GM10266 (cell line): ENCODE data around the gene SDCBP2.

ENCODE experiments used
- DNase-seq: peaks from one replicate; pipeline ENCODE4 v3.0.0; 2012; ENCODE audit errors: extremely low spot score
- TF ChIP-seq, protein P1 (sequence below): IDR thresholded peaks from 2 replicates; pipeline ENCODE4 v1.5.1; 2012; ENCODE audit warnings: mild to moderate bottlenecking, low read depth; ENCODE audit not compliant: control insufficient read depth, insufficient read depth; ENCODE audit errors: missing control alignments

SDCBP2 gene

DNA sequence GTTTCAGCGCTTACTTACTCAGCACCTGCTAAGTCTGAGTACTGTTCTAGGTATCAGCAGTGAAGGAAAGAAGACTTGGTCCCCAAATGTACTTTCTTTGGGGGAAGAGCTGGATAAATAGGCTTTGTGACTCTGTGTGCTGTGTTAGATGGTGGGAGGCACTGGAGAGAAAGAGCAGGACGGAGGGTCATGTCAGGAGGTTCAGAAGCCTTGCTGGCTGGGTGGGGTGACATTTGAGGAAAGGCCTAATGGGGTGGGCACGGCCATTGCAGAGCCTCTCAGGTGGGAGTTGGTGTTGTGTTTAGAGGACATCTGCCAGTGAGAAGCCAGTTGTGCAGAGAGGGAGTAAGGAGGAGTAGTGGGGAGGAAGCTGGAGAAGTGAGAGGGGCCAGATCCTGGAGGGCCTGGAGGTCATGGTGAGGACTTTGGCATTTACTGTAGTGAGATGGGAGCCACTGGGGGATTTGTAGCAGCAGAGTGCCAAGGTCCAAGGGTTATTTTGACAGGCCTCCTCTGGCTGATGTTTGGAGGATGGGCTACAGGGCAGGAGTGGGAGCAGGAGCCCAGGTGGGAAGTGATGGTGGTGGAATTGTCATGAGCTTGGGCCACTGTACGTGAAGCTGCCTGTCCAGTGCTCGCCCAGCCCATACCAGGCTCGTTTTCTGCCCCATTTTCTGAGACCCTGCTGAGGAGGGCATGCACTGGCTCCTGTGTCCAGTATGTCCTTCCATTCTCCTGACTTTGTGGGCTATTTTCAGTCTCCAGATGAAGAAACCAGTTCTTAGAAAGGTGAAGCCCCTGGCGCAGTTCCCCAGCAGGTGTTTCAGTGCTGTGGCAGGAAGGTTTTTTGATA is 886 bp downstream of the SDCBP2 start:
- TF ChIP-seq, protein P1, sequence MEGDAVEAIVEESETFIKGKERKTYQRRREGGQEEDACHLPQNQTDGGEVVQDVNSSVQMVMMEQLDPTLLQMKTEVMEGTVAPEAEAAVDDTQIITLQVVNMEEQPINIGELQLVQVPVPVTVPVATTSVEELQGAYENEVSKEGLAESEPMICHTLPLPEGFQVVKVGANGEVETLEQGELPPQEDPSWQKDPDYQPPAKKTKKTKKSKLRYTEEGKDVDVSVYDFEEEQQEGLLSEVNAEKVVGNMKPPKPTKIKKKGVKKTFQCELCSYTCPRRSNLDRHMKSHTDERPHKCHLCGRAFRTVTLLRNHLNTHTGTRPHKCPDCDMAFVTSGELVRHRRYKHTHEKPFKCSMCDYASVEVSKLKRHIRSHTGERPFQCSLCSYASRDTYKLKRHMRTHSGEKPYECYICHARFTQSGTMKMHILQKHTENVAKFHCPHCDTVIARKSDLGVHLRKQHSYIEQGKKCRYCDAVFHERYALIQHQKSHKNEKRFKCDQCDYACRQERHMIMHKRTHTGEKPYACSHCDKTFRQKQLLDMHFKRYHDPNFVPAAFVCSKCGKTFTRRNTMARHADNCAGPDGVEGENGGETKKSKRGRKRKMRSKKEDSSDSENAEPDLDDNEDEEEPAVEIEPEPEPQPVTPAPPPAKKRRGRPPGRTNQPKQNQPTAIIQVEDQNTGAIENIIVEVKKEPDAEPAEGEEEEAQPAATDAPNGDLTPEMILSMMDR, result no peak

DNA sequence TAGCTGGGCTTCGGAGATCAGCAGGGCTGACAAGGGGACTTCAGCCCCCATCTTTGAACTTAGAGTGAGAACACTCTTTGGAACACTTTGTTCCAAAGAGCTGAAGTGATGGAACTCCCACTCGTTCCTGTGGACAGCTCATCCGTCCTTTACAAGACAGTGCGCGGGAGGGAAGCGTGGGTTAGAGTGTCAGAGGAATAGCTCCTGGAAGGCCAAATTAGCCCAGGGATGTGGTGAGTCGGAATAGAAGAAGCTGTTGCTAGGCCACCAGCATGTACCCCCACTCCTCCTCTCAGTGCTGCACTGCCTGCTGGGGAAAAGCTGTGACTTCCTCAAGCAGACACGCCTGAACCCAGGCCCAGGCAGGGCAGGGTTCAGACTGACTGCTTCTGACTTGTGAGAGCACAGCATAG is 1.7 kb downstream of the SDCBP2 start:
- DNase-seq, result no peak
- TF ChIP-seq, protein P1, result no peak

More for the DNA sequence above, 886 bp downstream of the SDCBP2 start:
- no peak for DNase-seq

DNA sequence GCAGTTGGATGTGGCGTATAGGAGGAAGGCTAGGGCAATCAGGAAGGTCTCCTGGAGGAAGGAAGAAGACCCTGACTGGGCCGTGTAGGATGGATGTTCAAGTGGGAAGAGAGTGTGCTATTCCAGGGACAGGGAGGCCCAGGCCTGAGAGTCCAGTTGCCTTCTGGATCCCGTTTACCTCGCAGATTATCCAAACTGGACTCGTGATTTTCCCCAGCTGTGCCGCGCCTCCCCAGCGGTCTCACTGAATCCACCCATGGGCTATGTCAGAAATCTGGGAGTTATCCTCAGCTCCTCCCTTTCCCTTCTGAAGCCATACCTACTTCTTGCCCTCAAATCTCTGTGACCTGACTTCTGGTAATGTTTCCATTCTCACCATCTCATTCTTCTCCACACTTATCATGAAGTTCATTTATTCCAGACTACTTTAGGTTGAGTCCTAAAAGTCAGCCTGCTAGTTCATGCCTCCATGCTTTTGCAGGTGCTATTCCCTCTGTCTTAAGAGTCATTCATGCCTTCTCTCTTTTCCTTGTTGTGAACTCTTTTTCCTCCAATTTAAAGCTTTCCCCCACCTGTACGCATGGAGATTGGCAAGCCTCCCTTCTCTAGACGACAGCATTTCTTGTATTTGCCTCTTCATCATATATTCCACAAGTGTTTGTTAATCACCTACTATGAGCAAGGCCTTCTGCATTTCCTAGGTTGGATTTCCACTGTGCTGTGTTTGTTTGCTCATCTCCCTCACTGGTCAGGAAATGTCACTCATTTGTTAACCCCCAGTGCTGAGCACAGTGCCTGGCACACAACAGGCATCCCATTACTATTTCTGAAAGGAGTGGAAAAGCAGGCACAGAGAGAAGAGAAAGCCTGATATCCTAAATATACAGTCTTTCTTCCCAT is 2.7 kb downstream of the SDCBP2 start:
- TF ChIP-seq, protein P1, result no peak
- DNase-seq, result no peak

DNA sequence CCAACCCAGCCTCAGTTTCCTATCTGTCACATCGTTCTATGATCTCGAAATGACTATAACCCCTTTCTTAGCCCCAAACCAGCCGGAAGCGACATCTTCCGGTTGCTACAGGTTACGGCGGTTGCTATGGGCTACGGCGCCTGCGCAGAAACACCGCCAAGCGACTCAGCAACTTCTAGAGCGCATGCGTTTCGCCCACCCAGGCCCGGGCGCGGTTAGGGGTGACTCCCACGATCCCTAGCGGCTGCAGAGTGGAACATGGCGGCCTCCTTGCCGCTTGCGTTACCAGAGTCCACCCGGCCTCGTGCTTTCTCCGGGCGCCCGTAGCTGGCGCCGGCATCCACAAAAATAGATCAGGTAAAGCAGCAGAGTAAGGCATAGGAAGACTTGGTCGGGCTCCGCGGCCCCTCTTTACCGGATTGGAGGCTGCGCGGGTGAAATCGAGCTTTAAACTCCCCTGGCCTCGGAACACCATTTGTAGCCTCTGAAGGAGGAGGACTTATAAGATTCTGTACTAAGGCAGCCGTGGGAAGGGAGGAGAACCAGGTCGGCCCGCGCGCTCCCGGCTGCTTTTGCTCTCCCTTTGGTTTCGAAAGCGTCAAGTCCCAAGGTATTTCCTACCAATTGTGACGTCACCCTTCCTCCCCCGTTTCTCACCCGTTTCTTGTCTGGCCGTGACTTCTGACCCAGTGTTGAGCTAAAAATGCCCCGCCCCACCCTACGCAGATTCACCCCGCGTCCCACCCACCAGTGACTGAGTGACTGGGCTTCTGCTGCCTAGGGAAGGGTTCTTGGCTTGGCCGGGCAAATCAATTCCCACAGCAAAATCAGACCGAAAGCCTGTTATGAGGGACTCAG is 3.5 kb downstream of the SDCBP2 start:
- DNase-seq, result peak; percentile 96

DNA sequence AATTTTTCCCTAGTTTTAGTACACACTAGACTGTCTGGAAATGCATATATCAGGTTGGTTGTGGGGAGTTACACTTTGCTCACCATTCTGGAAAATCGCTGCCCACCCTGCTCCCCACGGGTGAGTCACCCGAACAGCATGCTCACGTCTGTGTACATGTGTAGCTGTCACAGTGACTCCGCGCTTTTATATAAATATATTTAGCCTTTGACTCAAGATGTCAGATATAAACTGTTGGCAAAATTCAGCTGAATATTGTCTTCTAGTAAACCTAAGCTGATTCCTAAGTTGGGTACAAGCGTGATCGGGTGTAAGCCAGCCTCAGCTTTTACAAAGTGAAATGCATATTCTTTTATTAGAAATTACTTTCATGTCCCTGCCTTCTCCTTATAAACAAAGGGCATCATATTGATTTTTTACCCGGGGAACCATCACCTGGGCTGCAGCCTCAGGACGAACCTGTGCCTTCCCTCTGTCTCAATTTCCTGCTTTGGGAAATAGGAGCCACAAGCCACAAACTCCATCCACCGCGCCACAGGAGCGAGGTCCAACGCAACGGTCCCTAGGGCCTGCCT is 4.3 kb downstream of the SDCBP2 start:
- TF ChIP-seq, protein P1, result no peak
- no peak for DNase-seq

More for the DNA sequence above, 3.5 kb downstream of the SDCBP2 start:
- TF ChIP-seq, protein P1, result no peak

DNA sequence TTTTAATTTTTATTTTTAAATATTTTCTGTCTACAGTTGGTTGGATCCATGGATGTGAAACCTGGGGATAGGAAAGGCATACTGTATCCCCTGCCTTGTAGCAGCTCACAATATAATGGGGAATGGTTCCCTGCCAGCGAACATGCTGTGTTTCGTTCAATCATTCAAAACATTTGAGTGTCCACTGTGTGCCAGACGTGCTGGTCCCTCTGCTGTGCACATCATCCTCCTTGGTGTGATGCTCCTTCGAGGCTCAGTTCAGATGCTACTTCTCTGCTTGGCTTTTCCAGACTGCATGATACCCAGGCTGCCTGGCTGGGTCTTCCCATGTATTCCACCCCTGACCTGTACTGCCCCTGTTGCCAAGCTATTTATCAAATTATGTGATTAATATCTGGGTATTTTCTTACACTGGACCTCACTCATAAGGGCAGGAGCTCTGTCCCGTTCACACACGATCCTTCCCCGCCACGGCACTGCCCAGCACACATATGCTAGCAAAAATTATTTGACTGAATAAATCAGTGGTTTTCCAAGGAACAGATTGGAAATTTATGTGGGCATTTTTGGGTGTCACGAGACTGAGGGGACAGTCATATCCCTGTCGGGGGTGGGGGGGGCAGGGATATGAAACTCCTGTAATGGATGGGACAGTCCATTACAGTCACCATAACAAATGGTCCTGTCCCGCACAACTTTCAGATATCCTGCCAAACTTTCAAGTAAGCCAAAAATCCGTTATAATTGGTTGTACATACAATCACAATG is 4.9 kb downstream of the SDCBP2 start:
- TF ChIP-seq, protein P1, result no peak
- DNase-seq, result no peak
